Esophagus squamous epithelium (tissue), 5 donors: ENCODE data around the gene AFF4. TPM values are rescaled to one million over a fixed set of nuclear protein-coding genes. Genes with fewer than 3 reads are reported as not detected.

Experiments used
- DNase-seq: peaks from one replicate; lab custom pipeline; 2025; lab: John Stamatoyannopoulos, UW
- H3K27ac ChIP-seq, 4 donors: fragments of 200-600 bp; sonication (generic); one replicate each; pipeline ENCODE4 v1.5.1; 2016 to 2019; ENCODE audit warnings: mild to moderate bottlenecking in 1 of 4
- H3K27me3 ChIP-seq, 4 donors: fragments of 200-600 bp; sonication (generic); 1 replicate in 3 of 4; 2 replicates in 1 of 4; pipeline versions ENCODE4 v1.5.1 to v1.6.0; 2017 to 2021; ENCODE audit warnings: antibody characterized with exemption in 1 of 4
- H3K36me3 ChIP-seq, 3 donors: fragments of 200-600 bp; sonication (generic); one replicate each; pipeline ENCODE4 v1.5.1; 2016 to 2019
- H3K4me1 ChIP-seq, 3 donors: fragments of 200-600 bp; sonication (generic); one replicate each; pipeline ENCODE4 v1.5.1; 2017 to 2019
- H3K4me3 ChIP-seq, 4 donors: fragments of 200-600 bp; sonication (generic); 1 replicate in 3 of 4; 2 replicates in 1 of 4; pipeline ENCODE4 v1.5.1; 2016 to 2019; ENCODE audit warnings: mild to moderate bottlenecking in 2 of 4, moderate library complexity in 1 of 4
- H3K9me3 ChIP-seq, 3 donors: fragments of 200-600 bp; sonication (generic); one replicate each; pipeline ENCODE4 v1.5.1; 2016 to 2019
- POLR2A ChIP-seq, 4 donors: fragments of 450-650 bp; IDR thresholded peaks; one replicate each; pipeline ENCODE4 v1.6.1; 2017; ENCODE audit warnings: antibody characterized with exemption in 4 of 4, mild to moderate bottlenecking in 4 of 4, moderate library complexity in 3 of 4
- WGBS, 2 donors: methylation state at CpG; one replicate each; pipeline ENCODE4 v1.1.5; 2018; 5-methylcytosine and 5-hydroxymethylcytosine counted together
- intact Hi-C: fragments of 100-400 bp; cut with DNase I; formaldehyde crosslinking; loops from one replicate; pipeline ENCODE4 v1.15.0; 2022
- total RNA-seq, 4 donors: library from RNA; depleted of rRNA; stranded (reverse); fragments of >200 nt; gene quantifications; one replicate each; pipeline ENCODE4 v1.1.0, GENCODE V29; 2016
- TF ChIP-seq, protein P1 (sequence below), 6 experiments: fragments of 450-650 bp in 4 of 6; fragments of 200-600 bp in 2 of 6; sonication (generic) in 2 of 6; IDR thresholded peaks; one replicate each; pipeline ENCODE4 v1.5.1; 2016 to 2019; ENCODE audit warnings: antibody characterized with exemption in 6 of 6, mild to moderate bottlenecking in 4 of 6, moderate library complexity in 4 of 6
- donor health status: DM: yes; HTN: yes; CAD: no.

The AFF4 gene
- total RNA-seq, 4 donors from 2014 or later: 35.1 to 69.2 (median 64.0) TPM

DNA sequence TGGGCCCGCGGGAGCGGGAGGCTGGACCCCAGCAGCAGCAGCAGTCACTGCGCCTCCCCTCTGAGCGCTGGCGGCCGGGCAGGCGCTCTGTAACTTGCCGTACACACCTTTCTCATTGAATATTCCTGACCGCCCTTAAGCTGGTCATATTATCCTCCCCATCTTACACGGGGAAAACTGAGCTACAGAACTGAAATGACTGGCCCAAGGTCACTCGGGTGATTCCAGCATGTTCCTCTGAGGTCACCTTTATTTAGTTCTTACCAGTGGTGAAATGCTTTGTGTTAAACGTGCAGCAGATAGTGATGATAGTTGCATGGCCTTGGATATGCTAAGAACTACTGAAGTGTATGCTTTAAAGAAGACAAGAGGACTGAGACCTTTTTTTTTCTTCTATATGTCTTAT, 96.4 kb downstream of the AFF4 start:
- Histone ChIP-seq H3K27ac (peak overlapping the region; percentile 94 to 97 (median 96)), H3K4me1 (peaks cover 10 to 29% (median 14%) of the 10 kb centered on the region in 3 donors), H3K36me3 (peaks cover 0 to 46% (median 10%) of the 10 kb centered on the region in 3 donors), H3K27me3 (no peaks in the 10 kb centered on the region), H3K9me3 (no peaks in the 10 kb centered on the region), H3K4me3 (peak overlapping the region; percentile 66 to 92 (median 89))
- WGBS, 2 donors: 0% methylated on average over 4 to 12 of the region's 13 CpGs
- TF ChIP-seq, protein P1, sequence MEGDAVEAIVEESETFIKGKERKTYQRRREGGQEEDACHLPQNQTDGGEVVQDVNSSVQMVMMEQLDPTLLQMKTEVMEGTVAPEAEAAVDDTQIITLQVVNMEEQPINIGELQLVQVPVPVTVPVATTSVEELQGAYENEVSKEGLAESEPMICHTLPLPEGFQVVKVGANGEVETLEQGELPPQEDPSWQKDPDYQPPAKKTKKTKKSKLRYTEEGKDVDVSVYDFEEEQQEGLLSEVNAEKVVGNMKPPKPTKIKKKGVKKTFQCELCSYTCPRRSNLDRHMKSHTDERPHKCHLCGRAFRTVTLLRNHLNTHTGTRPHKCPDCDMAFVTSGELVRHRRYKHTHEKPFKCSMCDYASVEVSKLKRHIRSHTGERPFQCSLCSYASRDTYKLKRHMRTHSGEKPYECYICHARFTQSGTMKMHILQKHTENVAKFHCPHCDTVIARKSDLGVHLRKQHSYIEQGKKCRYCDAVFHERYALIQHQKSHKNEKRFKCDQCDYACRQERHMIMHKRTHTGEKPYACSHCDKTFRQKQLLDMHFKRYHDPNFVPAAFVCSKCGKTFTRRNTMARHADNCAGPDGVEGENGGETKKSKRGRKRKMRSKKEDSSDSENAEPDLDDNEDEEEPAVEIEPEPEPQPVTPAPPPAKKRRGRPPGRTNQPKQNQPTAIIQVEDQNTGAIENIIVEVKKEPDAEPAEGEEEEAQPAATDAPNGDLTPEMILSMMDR (IDR thresholded peaks at IDR 0.05): no peak
- no peak for TF ChIP-seq POLR2A (IDR thresholded peaks at IDR 0.05)
- intact Hi-C loops: no loop called here
- DNase-seq: no peak

DNA sequence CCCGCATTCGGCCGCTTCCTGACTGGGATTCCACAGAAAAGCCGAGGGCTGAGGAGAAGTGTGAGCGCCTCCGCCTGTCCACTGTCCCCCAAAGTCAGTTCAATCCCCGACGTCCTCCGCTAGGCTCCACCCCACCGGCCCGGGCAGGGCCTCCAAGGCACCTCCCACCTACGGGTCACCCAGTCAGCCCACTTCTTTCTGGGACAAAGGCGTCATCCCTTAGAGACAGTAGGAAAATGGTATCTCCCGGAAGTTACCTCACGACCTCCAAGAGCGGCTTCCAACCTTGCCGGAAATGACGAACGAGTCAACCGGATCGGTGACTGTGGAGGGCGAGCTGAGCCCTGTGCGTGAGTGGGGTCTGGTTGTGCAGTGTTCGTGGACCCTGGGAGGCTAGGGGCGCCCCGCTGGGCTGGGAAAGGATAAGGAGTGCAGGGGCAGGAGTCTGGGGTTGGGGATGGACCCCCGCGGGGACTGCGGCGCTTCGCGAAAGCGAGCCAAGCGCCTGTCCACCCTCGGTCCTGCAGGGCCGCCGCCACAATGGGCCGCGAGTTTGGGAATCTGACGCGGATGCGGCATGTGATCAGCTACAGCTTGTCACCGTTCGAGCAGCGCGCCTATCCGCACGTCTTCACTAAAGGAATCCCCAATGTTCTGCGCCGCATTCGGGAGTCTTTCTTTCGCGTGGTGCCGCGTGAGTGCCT, 96.9 kb downstream of the AFF4 start, which contains the start of the genes GDF9 and UQCRQ:
Gene GDF9 (minus strand): TSS at position 128 of the 704 bp plus-strand sequence. CDS start 1,936 bp downstream, outside the sequence.
Gene UQCRQ (plus strand): TSS at position 301 of the 704 bp plus-strand sequence. CDS start 240 bp downstream, at position 541.
- intact Hi-C loops: no loop called here
- peaks cover 0 to 40% (median 10%) of the 10 kb centered on the region in 3 donors for H3K36me3 ChIP-seq
- DNase-seq: peak; percentile 87
- peak within 1 kb of the TSS; percentile 66 to 92 (median 89) for H3K4me3 ChIP-seq
- no peaks in the 10 kb centered on the region for H3K27me3 ChIP-seq
- 0% methylated on average over 20 to 29 of the region's 55 CpGs for WGBS, 2 donors
- H3K4me1 ChIP-seq: peaks cover 10 to 29% (median 14%) of the 10 kb centered on the region in 3 donors
- no peaks in the 10 kb centered on the region for H3K9me3 ChIP-seq
- H3K27ac ChIP-seq: peak within 1 kb of the TSS; percentile 94 to 97 (median 96)
- TF ChIP-seq, protein P1 (IDR thresholded peaks at IDR 0.05): peak in 3 of 6 experiments; percentile 16 to 29 (median 29)
- TF ChIP-seq POLR2A (IDR thresholded peaks at IDR 0.05): peak in 3 of 4 donors; percentile 84 to 91 (median 87)

DNA sequence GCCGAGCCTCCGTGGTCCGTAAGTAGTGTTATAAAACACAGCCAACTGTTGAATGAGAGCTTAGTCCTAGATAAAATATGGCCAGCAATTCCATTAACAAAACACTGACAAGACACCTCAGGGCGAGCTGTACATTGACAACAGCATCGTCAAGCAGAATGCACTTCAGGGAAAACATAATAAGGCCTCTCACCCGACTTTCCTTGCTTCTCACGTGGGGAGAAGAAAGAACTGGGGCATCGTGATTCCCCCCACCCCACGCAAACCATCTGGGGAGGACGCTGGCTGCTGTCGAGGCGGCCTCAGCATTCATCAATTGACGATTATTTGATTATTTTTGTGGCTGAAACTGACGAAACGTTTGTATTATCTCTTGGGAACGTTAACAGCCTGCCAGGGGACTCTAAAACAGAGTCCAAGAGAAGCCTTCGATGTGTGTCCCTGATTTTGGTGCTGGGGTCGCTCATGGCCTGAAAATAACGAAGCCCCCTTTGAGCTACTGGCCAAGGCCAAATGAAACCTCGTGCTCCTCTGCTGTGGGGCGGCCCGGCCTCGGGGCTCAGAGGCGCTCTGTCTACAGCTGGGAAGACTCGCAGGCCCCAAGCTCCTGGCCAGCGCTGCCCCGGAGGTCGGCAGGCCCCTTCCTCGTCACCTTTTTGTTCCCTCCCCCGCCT, 97.6 kb downstream of the AFF4 start:
- H3K9me3 ChIP-seq: no peaks in the 10 kb centered on the region
- H3K36me3 ChIP-seq: peaks cover 0 to 33% (median 8%) of the 10 kb centered on the region in 3 donors
- peak overlapping the region; percentile 66 to 92 (median 89) for H3K4me3 ChIP-seq
- no peaks in the 10 kb centered on the region for H3K27me3 ChIP-seq
- intact Hi-C loops: no loop called here
- 40 to 45% methylated on average over 20 to 22 of the region's 30 CpGs for WGBS, 2 donors
- DNase-seq: no peak
- TF ChIP-seq, protein P1 (IDR thresholded peaks at IDR 0.05): no peak
- no peak for TF ChIP-seq POLR2A (IDR thresholded peaks at IDR 0.05)
- peaks cover 10 to 29% (median 14%) of the 10 kb centered on the region in 3 donors for H3K4me1 ChIP-seq
- peak overlapping the region; percentile 94 to 97 (median 96) for H3K27ac ChIP-seq

DNA sequence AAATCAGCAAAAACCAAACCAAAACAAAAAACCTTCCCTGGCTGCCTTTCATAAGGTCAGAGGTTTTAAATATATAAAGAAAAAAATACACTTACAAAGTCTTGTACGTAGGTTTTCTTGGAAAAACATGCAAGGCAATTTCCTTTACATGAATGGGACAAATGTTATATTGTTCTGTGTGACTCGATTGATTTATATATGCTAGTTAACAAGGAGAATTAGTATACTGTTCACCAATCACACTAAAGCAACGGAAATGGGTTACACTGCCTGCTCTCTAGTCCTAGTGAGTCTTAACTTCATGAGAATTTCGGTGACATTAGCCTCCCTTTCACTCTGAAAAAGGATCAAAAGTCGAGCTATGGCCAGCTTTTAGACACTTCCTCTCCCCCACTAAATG, 102.7 kb downstream of the AFF4 start:
- H3K4me3 ChIP-seq: no peak overlapping the region
- WGBS, 2 donors: 56 to 72% methylated on average over 5 of the region's 5 CpGs
- intact Hi-C loops: no loop called here
- H3K36me3 ChIP-seq: no peaks in the 10 kb centered on the region
- peaks cover 0 to 4% (median 4%) of the 10 kb centered on the region in 3 donors for H3K4me1 ChIP-seq
- no peaks in the 10 kb centered on the region for H3K9me3 ChIP-seq
- no peak for DNase-seq
- no peaks in the 10 kb centered on the region for H3K27me3 ChIP-seq
- no peak for TF ChIP-seq POLR2A (IDR thresholded peaks at IDR 0.05)
- TF ChIP-seq, protein P1 (IDR thresholded peaks at IDR 0.05): no peak
- H3K27ac ChIP-seq: no peak overlapping the region
